Adrenal gland (tissue), 5 donors: Measurements from ENCODE around the gene PAXIP1.

Experiments used
- CTCF ChIP-seq, 6 experiments: fragments of 450-650 bp in 4 of 6; fragments of 200-600 bp in 2 of 6; sonication (generic) in 1 of 6; IDR thresholded peaks; 1 replicate in 5 of 6; 2 replicates in 1 of 6; pipeline versions ENCODE4 v1.5.1 to v1.8.0; 2016 to 2021; ENCODE audit warnings: antibody characterized with exemption in 6 of 6, mild to moderate bottlenecking in 2 of 6, moderate library complexity in 1 of 6
- POLR2A ChIP-seq, 2 donors: fragments of 450-650 bp; IDR thresholded peaks; one replicate each; pipeline ENCODE4 v1.6.1; 2017; ENCODE audit warnings: antibody characterized with exemption in 2 of 2, mild to moderate bottlenecking in 2 of 2, moderate library complexity in 1 of 2
- donor health status: DM: no; HTN: no; CAD: no.

DNA sequence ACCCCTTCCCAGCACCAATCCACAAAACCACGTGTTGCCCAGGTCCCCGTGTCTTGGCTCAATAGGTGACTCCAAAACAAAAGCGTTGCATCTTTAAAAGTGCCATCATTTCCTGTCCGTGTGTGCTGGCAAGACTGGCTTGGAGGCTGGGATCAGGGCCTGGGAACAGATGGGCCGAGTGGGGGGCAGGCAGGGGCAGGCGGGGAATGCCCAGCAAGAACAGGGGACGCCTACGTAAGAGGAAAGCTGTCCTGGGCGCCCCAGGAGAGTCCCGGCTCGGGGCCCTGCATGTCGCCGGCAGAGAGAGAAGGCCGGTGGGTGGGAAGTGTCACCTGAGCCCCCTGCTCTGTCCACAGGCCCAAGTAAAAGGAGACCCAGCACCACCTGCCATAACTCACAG is 86.5 kb downstream of the PAXIP1 start:
- TF ChIP-seq POLR2A (IDR thresholded peaks at IDR 0.05) (no peak), CTCF (IDR thresholded peaks at IDR 0.05) (no peak)
